Epithelial cell of proximal tubule (primary cell): ENCODE measurements around the gene HSPB1. TPM values are rescaled to one million over a fixed set of nuclear protein-coding genes. Genes with fewer than 3 reads are reported as not detected.

Source experiments
- DNase-seq: peaks from one replicate; pipeline ENCODE4 v3.0.0-alpha.2; 2011; ENCODE audit warnings: low read depth
- H3K4me3 ChIP-seq: 2 replicates; pipeline ENCODE4 v1.5.1; 2011; ENCODE audit warnings: low read depth, mild to moderate bottlenecking, low read length
- total RNA-seq: library from RNA; depleted of rRNA; stranded (reverse); fragments of >200 nt; gene quantifications from 2 replicates; pipeline ENCODE4 v1.2.3, GENCODE V29; 2015
- TF ChIP-seq, protein P1 (sequence below): conservative IDR thresholded peaks from 2 replicates; pipeline ENCODE4 v1.5.1; 2012; ENCODE audit warnings: low read depth, mild to moderate bottlenecking, low read length

Gene HSPB1
- total RNA-seq, 1 donor from 2014 or later, result 435 TPM

DNA sequence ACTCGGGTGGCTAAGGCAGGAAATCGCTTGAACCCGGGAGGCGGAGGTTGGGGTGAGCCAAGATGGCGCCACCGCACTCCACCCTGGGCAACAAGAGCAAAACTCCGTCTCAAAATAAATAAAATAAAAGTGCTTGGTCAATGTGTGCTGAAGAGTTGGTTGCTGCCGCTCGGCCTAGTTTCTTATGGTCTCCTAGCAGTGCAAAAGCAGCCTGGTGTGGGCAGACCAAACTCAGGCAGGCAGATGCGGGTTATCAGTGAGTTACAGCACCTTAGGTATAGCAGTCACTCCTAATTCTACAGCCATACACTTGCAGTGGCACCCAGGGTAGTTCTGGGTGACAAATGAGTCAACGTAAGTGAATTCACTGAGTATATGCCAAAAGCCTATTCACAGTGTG lies 22.6 kb downstream of the HSPB1 start:
- no peak overlapping the region for H3K4me3 ChIP-seq
- no peak for DNase-seq
- TF ChIP-seq, protein P1, sequence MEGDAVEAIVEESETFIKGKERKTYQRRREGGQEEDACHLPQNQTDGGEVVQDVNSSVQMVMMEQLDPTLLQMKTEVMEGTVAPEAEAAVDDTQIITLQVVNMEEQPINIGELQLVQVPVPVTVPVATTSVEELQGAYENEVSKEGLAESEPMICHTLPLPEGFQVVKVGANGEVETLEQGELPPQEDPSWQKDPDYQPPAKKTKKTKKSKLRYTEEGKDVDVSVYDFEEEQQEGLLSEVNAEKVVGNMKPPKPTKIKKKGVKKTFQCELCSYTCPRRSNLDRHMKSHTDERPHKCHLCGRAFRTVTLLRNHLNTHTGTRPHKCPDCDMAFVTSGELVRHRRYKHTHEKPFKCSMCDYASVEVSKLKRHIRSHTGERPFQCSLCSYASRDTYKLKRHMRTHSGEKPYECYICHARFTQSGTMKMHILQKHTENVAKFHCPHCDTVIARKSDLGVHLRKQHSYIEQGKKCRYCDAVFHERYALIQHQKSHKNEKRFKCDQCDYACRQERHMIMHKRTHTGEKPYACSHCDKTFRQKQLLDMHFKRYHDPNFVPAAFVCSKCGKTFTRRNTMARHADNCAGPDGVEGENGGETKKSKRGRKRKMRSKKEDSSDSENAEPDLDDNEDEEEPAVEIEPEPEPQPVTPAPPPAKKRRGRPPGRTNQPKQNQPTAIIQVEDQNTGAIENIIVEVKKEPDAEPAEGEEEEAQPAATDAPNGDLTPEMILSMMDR, result no peak

DNA sequence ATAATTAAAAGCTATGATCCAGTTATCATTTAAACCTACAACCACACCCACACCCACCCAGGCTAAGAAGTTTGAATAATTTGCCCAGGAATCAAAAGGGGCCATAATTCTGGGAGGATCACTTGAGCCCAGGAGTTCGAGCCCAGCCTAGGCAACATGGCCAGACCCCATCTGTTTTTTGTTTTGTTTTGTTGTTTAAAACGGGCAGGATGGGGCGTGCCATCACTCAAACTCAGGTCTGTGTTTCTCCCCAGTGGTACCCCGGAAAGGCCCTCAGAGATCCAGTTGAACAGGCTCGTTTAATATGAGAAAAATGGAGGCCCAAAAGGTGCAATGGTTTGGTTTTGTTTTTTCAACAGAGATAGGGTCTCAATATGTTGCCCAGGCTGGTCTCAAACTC lies 23.3 kb downstream of the HSPB1 start:
- DNase-seq, result no peak
- TF ChIP-seq, protein P1, result no peak

DNA sequence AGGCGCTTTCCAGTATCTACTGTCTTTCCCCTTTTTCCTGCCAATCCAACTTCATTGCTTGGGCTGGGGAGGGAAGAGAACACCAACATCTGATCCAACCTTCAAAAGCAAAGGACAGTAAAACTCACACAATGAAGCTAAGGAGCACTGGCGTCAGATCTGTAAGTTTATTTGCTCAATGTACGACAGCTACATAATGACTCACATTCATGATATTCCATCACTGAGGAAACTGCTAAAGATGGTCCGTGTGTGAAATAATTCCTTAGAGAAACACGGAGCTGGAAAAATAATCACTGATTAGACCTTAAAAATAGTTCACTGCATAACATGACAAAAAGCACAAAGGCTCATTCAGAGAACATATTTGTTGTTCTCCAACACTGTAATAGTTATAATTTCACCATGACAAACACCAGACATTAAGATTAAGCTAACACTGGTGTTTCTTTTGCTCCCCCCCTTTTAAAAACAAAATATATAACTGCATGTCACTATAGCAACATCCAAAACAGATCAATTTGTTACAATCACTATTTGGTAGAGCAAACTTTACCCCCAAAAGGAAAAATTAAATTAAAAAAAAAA lies 24.3 kb downstream of the HSPB1 start:
- no peak for DNase-seq
- TF ChIP-seq, protein P1, result no peak

More for the DNA sequence above, 23.3 kb downstream of the HSPB1 start:
- H3K4me3 ChIP-seq, result no peak overlapping the region

DNA sequence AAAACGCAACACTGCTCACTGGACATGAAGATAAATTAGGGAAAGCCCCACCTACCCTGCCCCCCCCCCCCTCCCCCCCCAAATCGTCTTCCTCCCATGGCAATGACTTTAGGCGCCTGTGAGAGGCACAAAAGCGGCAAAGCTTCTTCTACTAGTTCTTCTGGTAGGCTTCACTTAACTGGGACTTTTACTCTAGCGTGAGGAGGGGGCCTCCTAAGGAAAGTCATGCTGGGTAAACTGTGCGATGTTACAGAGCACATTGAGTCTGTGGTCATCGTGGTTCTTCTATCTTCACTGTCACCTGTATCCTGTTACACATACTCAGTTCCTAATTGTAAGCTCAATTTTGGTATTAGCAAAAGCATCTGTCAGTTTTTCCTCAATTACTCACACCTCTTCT lies 25.1 kb downstream of the HSPB1 start:
- no peak overlapping the region for H3K4me3 ChIP-seq
- TF ChIP-seq, protein P1, result no peak
- no peak for DNase-seq

More for the DNA sequence above, 24.3 kb downstream of the HSPB1 start:
- H3K4me3 ChIP-seq, result no peak overlapping the region

DNA sequence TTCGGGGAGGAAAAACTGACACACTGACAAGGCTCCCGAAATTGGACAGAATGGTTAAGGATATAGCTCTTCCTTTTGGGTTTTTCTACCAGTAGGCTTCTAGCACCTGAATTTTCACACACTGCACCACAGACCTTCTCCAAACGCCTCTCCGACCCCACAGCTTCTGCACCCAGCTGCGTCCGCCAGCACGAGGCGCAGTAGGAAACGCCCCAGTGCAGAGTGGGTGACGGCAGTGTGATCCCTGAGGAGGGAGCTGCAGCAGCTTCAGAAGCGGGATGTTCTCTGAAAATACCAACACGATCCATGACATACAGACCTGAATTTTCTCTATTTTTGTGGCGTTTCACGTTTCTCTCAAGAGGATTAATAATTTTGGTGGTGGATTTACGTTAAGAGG lies 25.9 kb downstream of the HSPB1 start:
- H3K4me3 ChIP-seq, result no peak overlapping the region
- TF ChIP-seq, protein P1, result no peak
- DNase-seq, result no peak

DNA sequence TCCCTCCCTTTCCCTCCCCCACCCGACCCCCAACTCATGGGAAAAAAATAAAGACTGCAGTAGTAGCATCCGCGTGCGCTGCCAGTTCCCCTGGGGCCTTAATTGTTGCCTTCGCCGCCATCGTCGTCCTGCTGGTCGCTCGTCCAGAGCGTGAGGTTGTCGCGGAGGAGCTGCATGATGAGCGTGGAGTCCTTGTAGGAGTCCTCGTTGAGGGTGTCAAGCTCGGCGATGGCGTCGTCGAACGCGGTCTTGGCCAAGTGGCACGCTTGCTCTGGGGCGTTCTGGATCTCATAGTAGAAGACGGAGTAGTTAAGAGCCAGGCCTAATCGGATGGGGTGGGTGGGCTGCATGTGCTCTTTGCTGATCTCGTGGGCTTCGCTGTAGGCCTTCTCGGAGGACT lies 27.0 kb downstream of the HSPB1 start:
- no peak for DNase-seq
- TF ChIP-seq, protein P1, result no peak
- H3K4me3 ChIP-seq, result no peak overlapping the region

DNA sequence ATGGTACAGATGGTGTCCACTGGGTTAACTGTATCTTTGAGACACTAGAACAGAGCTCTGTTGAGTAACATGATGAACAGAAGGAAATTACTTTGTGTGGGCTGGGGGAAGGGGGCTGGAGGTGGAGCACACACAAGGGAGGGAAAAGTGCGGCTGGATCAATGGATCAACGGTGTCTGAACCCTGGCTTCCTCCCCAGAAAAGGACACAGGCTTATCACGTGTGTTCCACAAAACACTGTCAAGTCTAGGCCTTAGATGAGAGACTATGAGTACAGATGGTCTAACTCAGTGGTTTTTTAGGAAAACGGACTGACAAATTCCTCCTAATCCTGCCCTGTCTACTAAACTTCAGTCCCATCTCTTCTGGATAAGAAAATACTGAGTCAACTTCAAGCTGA lies 27.8 kb downstream of the HSPB1 start:
- no peak overlapping the region for H3K4me3 ChIP-seq
- DNase-seq, result no peak
- TF ChIP-seq, protein P1, result no peak
